SH-SY5Y (cell line): ENCODE data around the gene RAD51B.

Source experiments
- GATA2 ChIP-seq: IDR thresholded peaks from 2 replicates; pipeline ENCODE4 v1.6.1; 2011; ENCODE audit warnings: mild to moderate bottlenecking, low read depth, low read length
- GATA3 ChIP-seq: IDR thresholded peaks from 2 replicates; pipeline ENCODE4 v1.6.1; 2011; ENCODE audit warnings: low read depth, mild to moderate bottlenecking, low read length, moderate library complexity

GRCh38 chr14:68414121-68414520, 594.5 kb downstream of the RAD51B start:
- TF ChIP-seq GATA2 (no peak), GATA3 (no peak)
